HepG2 (cell line): ENCODE measurements around the gene CGA. TPM values are rescaled to one million over a fixed set of nuclear protein-coding genes. Genes with fewer than 3 reads are reported as not detected.

Experiments used
- ATAC-seq: fragments of 200-7000 bp; cut with Tn5 transposase; 3 replicates; pipeline ENCODE4 v1.9.1; 2020; ENCODE audit warnings: mild to moderate bottlenecking, moderate library complexity
- BruUV-seq: library from RNA; stranded (reverse); fragments of 400-500 nt; replicated peaks from 2 replicates; lab custom pipeline; 2021; lab: Mats Ljungman, UMichigan
- CTCF ChIA-PET: fragments of 300-600 bp; formaldehyde crosslinking; extraction: SDS; loops from one replicate; lab custom pipeline; 2021; ENCODE audit warnings: low total read pairs, inconsistent platforms, low intra/inter-chr PET ratio; lab: Yijun Ruan, JAX
- POLR2A ChIA-PET: fragments of 350-600 bp; sonication (Branson Sonifier 250); formaldehyde crosslinking; loops from one replicate; lab custom pipeline; 2020; ENCODE audit warnings: antibody characterized with exemption, inconsistent platforms; lab: Yijun Ruan, JAX
- DNase-seq: peaks from one replicate; pipeline ENCODE4 v3.0.0-alpha.2; 2015; ENCODE audit warnings: low spot score
- FAIRE-seq: peaks from 3 replicates; lab custom pipeline; 2011; peaks lifted over from hg19 to GRCh38; lab: Jason Lieb, UNC
- H2AFZ ChIP-seq: one replicate; pipeline ENCODE4 v1.6.1; 2011; ENCODE audit warnings: low read length, inconsistent platforms
- H3K27ac ChIP-seq: fragments of 300-600 bp; 3 replicates; pipeline ENCODE4 v1.8.0; 2011; ENCODE audit warnings: mixed run types, mild to moderate bottlenecking, mixed read lengths, low read length, inconsistent platforms; ENCODE audit not compliant: insufficient read depth; ENCODE audit errors: extremely low read length
- H3K27me3 ChIP-seq, 2 experiments: fragments of 200-600 bp in 1 of 2; 2 replicates in 1 of 2; 3 replicates in 1 of 2; pipeline versions ENCODE4 v1.6.0 to v1.8.0; 2011; ENCODE audit warnings: low read length in 2 of 2, mild to moderate bottlenecking in 2 of 2, moderate library complexity in 2 of 2, inconsistent platforms in 1 of 2; ENCODE audit not compliant: insufficient read depth in 2 of 2, control insufficient read depth in 1 of 2
- H3K36me3 ChIP-seq, 2 experiments: fragments of 200-600 bp in 1 of 2; replicated peaks in 1 of 2; 2 replicates in 1 of 2; 3 replicates in 1 of 2; pipeline versions ENCODE4 v1.5.1 to v1.8.0; 2011; ENCODE audit warnings: low read length in 2 of 2, inconsistent platforms in 1 of 2; ENCODE audit not compliant: insufficient read depth in 2 of 2, control insufficient read depth in 1 of 2
- H3K4me1 ChIP-seq: 2 replicates; pipeline ENCODE4 v1.5.1; 2012; ENCODE audit warnings: low read length, inconsistent platforms; ENCODE audit not compliant: insufficient read depth
- H3K4me2 ChIP-seq: 2 replicates; pipeline ENCODE4 v1.6.0; 2011; ENCODE audit warnings: low read depth, low read length, inconsistent platforms
- H3K4me3 ChIP-seq, 3 experiments: fragments of 200-600 bp in 1 of 3; sonication (generic), shearing (Covaris generic) in 1 of 3; replicated peaks in 1 of 3; 2 replicates each; pipeline ENCODE4 v1.5.1; 2011 to 2016; ENCODE audit warnings: low read length in 3 of 3, inconsistent platforms in 2 of 3, low read depth in 2 of 3, mild to moderate bottlenecking in 2 of 3, control low read depth in 1 of 3, mixed read lengths in 1 of 3; ENCODE audit not compliant: insufficient read depth in 1 of 3
- H3K79me2 ChIP-seq: one replicate; pipeline ENCODE4 v1.6.1; 2011; ENCODE audit warnings: low read length, inconsistent platforms; ENCODE audit not compliant: insufficient read depth
- H3K9ac ChIP-seq: 2 replicates; pipeline ENCODE4 v1.6.0; 2011; ENCODE audit warnings: mild to moderate bottlenecking, low read depth, low read length, inconsistent platforms; ENCODE audit not compliant: insufficient read depth
- H3K9me3 ChIP-seq: 2 replicates; pipeline ENCODE4 v1.5.1; 2012; ENCODE audit warnings: mild to moderate bottlenecking, low read length
- H4K20me1 ChIP-seq: 2 replicates; pipeline ENCODE4 v1.6.0; 2011; ENCODE audit warnings: inconsistent platforms, mild to moderate bottlenecking, low read length, moderate library complexity; ENCODE audit not compliant: insufficient read depth
- ATF5 ChIP-seq: sonication (generic); formaldehyde crosslinking; IDR thresholded peaks from 2 replicates; pipeline ENCODE4 v1.4.0; 2020; ENCODE audit warnings: mild to moderate bottlenecking, low read depth, missing genetic modification reagents
- GMEB1 ChIP-seq: sonication (generic); formaldehyde crosslinking; IDR thresholded peaks from 2 replicates; pipeline ENCODE4 v1.5.1; 2020; ENCODE audit warnings: missing genetic modification reagents, mild to moderate bottlenecking, borderline replicate concordance
- KMT2B ChIP-seq: IDR thresholded peaks from 2 replicates; pipeline ENCODE4 v1.6.1; 2016; ENCODE audit warnings: missing genetic modification reagents, missing compliant biosample characterization
- SMAD1 ChIP-seq: sonication (generic); formaldehyde crosslinking; IDR thresholded peaks from 2 replicates; pipeline ENCODE4 v1.4.0; 2020; ENCODE audit warnings: missing genetic modification reagents, low read depth, mild to moderate bottlenecking, borderline replicate concordance
- SRSF4 ChIP-seq: fragments of 200-400 bp; formaldehyde crosslinking; IDR thresholded peaks from one replicate; pipeline ENCODE4 v1.6.1; 2018; ENCODE audit warnings: mild to moderate bottlenecking, low read depth, low read length, moderate library complexity; ENCODE audit not compliant: poor library complexity, severe bottlenecking
- ZNF451 ChIP-seq: sonication (generic); formaldehyde crosslinking; IDR thresholded peaks from 2 replicates; pipeline ENCODE4 v1.5.0; 2020; ENCODE audit warnings: mild to moderate bottlenecking, missing genetic modification reagents
- WGBS: methylation state at CpG from one replicate; pipeline ENCODE4 v1.1.6; 2017; ENCODE audit warnings: low lambda C conversion rate; 5-methylcytosine and 5-hydroxymethylcytosine counted together
- in situ Hi-C: cut with HindIII; loops from 2 replicates; pipeline ENCODE4 v1.10.0; 2017; ENCODE audit warnings: low pct_unique_long_range_greater_than_20kb; ENCODE audit not compliant: extremely low pct_ligation_motif_present
- intact Hi-C: fragments of 100-400 bp; cut with micrococcal nuclease; formaldehyde crosslinking; loops from one replicate; pipeline ENCODE4 v1.10.0; 2022; ENCODE audit not compliant: unreplicated experiment
- polyA plus RNA-seq, 8 experiments: library from polyadenylated mRNA; depleted of rRNA in 3 of 8; stranded (reverse) in 7 of 8; unstranded in 1 of 8; fragments of >200 nt; fragmentation: Illumina TruSeq in 4 of 8; extraction: Trizol in 4 of 8; gene quantifications; 2 replicates each; pipeline versions ENCODE4 v1.2.1 to v1.2.3, GENCODE V29; 2011 to 2016; ENCODE audit warnings: low read depth in 4 of 8, missing spikeins in 1 of 8, mixed read lengths in 1 of 8; ENCODE audit not compliant: insufficient read depth in 1 of 8
- total RNA-seq, 5 experiments: library from RNA; depleted of rRNA; stranded (reverse); fragments of >200 nt; fragmentation: Illumina TruSeq; extraction: Trizol; gene quantifications; 2 replicates each; pipeline ENCODE4 v1.2.3, GENCODE V29; 2016; ENCODE audit warnings: low read depth in 1 of 5

The CGA gene
- total and polyA plus RNA-seq, 2 of the 13 experiments (the other 11 are each of a cell fraction or from before 2014, with no cell fraction given), result 0.09 TPM; not detected in 1

GRCh38 chr6:87045521-87046075 is 49.3 kb downstream of the CGA start:
- 0% methylated on average over 5 of the region's 5 CpGs for WGBS
- Histone ChIP-seq H3K79me2 (no peaks in the 10 kb centered on the region), H3K4me3 (no peak overlapping the region), H3K9ac (no peak overlapping the region), H4K20me1 (no peaks in the 10 kb centered on the region), H3K27me3 (no peaks in the 10 kb centered on the region), H3K4me2 (no peak overlapping the region), H3K36me3 (no peaks in the 10 kb centered on the region), H3K27ac (no peak overlapping the region), H3K9me3 (no peaks in the 10 kb centered on the region), H3K4me1 (no peaks in the 10 kb centered on the region), H2AFZ (no peak overlapping the region)
- POLR2A ChIA-PET, result no interaction called here
- DNase-seq, result no peak
- TF ChIP-seq ZNF451 (no peak), KMT2B (CRISPR knock-in tag) (no peak), SRSF4 (no peak), ATF5 (CRISPR knock-in tag) (no peak), GMEB1 (no peak), SMAD1 (no peak)
- CTCF ChIA-PET, result no interaction called here
- no peak for ATAC-seq
- in situ Hi-C loops, result no loop called here
- no peak for FAIRE-seq
- intact Hi-C loops, result no loop called here
- BruUV-seq, result no TSS peak
